Keratinocyte (primary cell): ENCODE measurements around the gene CCL15.

Experiments used
- CTCF ChIP-seq, 3 experiments: IDR thresholded peaks in 1 of 3; conservative IDR thresholded peaks in 1 of 3; optimal IDR thresholded peaks in 1 of 3; 2 replicates in 2 of 3; 3 replicates in 1 of 3; pipeline versions ENCODE3 to v1.5.1; 2011; ENCODE audit warnings: low read length in 3 of 3, mild to moderate bottlenecking in 3 of 3, moderate library complexity in 2 of 3, control low read depth in 1 of 3, inconsistent platforms in 1 of 3; ENCODE audit not compliant: insufficient read depth in 2 of 3; ENCODE audit errors: extremely low read depth in 1 of 3
- EZH2 ChIP-seq: IDR thresholded peaks from one replicate; pipeline ENCODE4 v1.6.1; 2012; ENCODE audit warnings: inconsistent platforms, mild to moderate bottlenecking, low read length, moderate library complexity

GRCh38 chr17:35998018-35998545, 3.3 kb downstream of the CCL15 start:
- TF ChIP-seq CTCF (optimal IDR thresholded peaks at IDR 0.05 in 1 of 3, IDR thresholded peaks at IDR 0.05 in 1 of 3, conservative IDR thresholded peaks at IDR 0.05 in 1 of 3; ENCODE audit: extremely low read depth in 1 of 3, insufficient read depth in 2 of 3, low read length in 3 of 3) (no peak), EZH2 (no peak)
